BJ (cell line): ENCODE measurements around the gene NUDT10. TPM values are rescaled to one million over a fixed set of nuclear protein-coding genes. Genes with fewer than 3 reads are reported as not detected.
A peak's percentile ranks its signal among the peaks of the same experiment; 100 is the strongest.
"Not testable (repeated sequence)": the region's sequence is repeated elsewhere in the genome, so short reads cannot be mapped to it uniquely, and the experiment has no call there.

Experiments used
- CTCF ChIA-PET: fragments of 350-600 bp; formaldehyde crosslinking; extraction: SDS; loops from one replicate; lab custom pipeline; 2021; ENCODE audit warnings: antibody characterized with exemption, inconsistent platforms; lab: Yijun Ruan, JAX
- POLR2A ChIA-PET: fragments of 300-600 bp; sonication (Branson Sonifier 250); formaldehyde crosslinking; extraction: SDS; loops from one replicate; lab custom pipeline; 2021; ENCODE audit warnings: antibody characterized with exemption; lab: Charles Lee
- DNase-seq: peaks from one replicate; pipeline ENCODE4 v3.0.0-alpha.2; 2011; ENCODE audit warnings: low read depth
- H3K27me3 ChIP-seq: 2 replicates; pipeline ENCODE4 v1.6.0; 2011; ENCODE audit warnings: low read length; ENCODE audit not compliant: control insufficient read depth, insufficient read depth
- H3K36me3 ChIP-seq: 2 replicates; pipeline ENCODE4 v1.5.1; 2011; ENCODE audit warnings: low read length; ENCODE audit not compliant: control insufficient read depth, insufficient read depth
- H3K4me3 ChIP-seq: 2 replicates; pipeline ENCODE4 v1.5.1; 2011; ENCODE audit warnings: low read depth, mild to moderate bottlenecking, control low read depth, low read length
- CTCF ChIP-seq: IDR thresholded peaks from 2 replicates; pipeline ENCODE4 v1.5.1; 2011; ENCODE audit warnings: low read depth, mild to moderate bottlenecking, control low read depth, inconsistent platforms, low read length, moderate library complexity; ENCODE audit not compliant: insufficient read depth
- polyA minus RNA-seq: library from RNA; depleted of rRNA, polyadenylated mRNA; stranded (reverse); fragments of >200 nt; gene quantifications from 2 replicates; pipeline ENCODE4 v1.2.3, GENCODE V29; 2011; rRNA and poly(A)+ RNA removed
- polyA plus RNA-seq: library from polyadenylated mRNA; depleted of rRNA; stranded (reverse); fragments of >200 nt; gene quantifications from 2 replicates; pipeline ENCODE4 v1.2.3, GENCODE V29; 2011; rRNA removed

Gene NUDT10
- polyA plus RNA-seq (0.15 and 0.16 TPM in 2 replicates), polyA minus RNA-seq (0.15 TPM in 1 of 2 replicates, not detected in the other)

- no peak for TF ChIP-seq CTCF
- POLR2A ChIA-PET: no interaction called here
- H3K4me3 ChIP-seq: peak within 1 kb of the TSS; percentile 41
- no peak for DNase-seq
- no peaks in the 10 kb centered on the region for H3K36me3 ChIP-seq
- CTCF ChIA-PET: no interaction called here
- H3K27me3 ChIP-seq: no peaks in the 10 kb centered on the region
Observed at GRCh38 chrX:51332188-51332942, at the start of gene NUDT10. TSS of gene NUDT10 (plus strand) at chrX:51332822. CDS start at chrX:51332966, 144 bp downstream.

GRCh38 chrX:51292421-51292820 is 40.2 kb upstream of the NUDT10 start:
- ChIA-PET CTCF (no interaction called here), POLR2A (no interaction called here)
- no peak overlapping the region for H3K4me3 ChIP-seq
- TF ChIP-seq CTCF: no peak
- no peaks in the 10 kb centered on the region for H3K27me3 ChIP-seq
- DNase-seq: no peak
- no peaks in the 10 kb centered on the region for H3K36me3 ChIP-seq

- DNase-seq: no peak
- Histone ChIP-seq H3K4me3 (no peak overlapping the region), H3K27me3 (no peaks in the 10 kb centered on the region), H3K36me3 (no peaks in the 10 kb centered on the region)
- POLR2A ChIA-PET: no interaction called here
- no peak for TF ChIP-seq CTCF
- CTCF ChIA-PET: interaction anchor here (0.6 kb wide), 1 partner anchor 728 kb away, joined by 3 read pairs; no protein-coding TSS in a partner anchor
Observed at GRCh38 chrX:51296138-51296537, 36.5 kb upstream of the NUDT10 start.

- Histone ChIP-seq H3K4me3 (no peak overlapping the region), H3K27me3 (no peaks in the 10 kb centered on the region), H3K36me3 (no peaks in the 10 kb centered on the region)
- CTCF ChIA-PET: no interaction called here
- TF ChIP-seq CTCF: no peak
- POLR2A ChIA-PET: no interaction called here
- DNase-seq: no peak
Observed at GRCh38 chrX:51316271-51316670, 16.4 kb upstream of the NUDT10 start.

GRCh38 chrX:51332943-51333785 is 542 bp downstream of the NUDT10 start:
- CTCF ChIA-PET, DNase-seq, H3K36me3 ChIP-seq, POLR2A ChIA-PET, H3K27me3 ChIP-seq: not testable (repeated sequence)
- H3K4me3 ChIP-seq: peak overlapping the region; percentile 41
